Measurements from ENCODE around the gene KAZN.

Gene KAZN

GRCh38 chr1:14652840-14653239, 54.4 kb downstream of the KAZN start:
- no peaks in the 10 kb centered on the region for H3K36me3 ChIP-seq (ENCODE audit: control insufficient read depth in 1 of 2, insufficient read depth in 2 of 2, low read length in 2 of 2)
- H3K9ac ChIP-seq (ENCODE audit: low read length) = no peak overlapping the region
- H3K18ac ChIP-seq (ENCODE audit: low read length) = no peak overlapping the region
- H4K12ac ChIP-seq (ENCODE audit: low read depth, low read length) = no peak overlapping the region
- H3K4ac ChIP-seq (ENCODE audit: low read depth, low read length) = no peak overlapping the region
- WGBS (ENCODE audit: extremely low coverage, insufficient coverage, insufficient read length) = no CpG with 5 or more reads among the region's 3 CpGs
- no peak overlapping the region for H3K23ac ChIP-seq (ENCODE audit: low read length)
- no peak overlapping the region for H2BK12ac ChIP-seq (ENCODE audit: low read length)
- H4K8ac ChIP-seq (ENCODE audit: low read depth, low read length) = no peak overlapping the region
- no peak overlapping the region for H2AK5ac ChIP-seq (ENCODE audit: low read length)
- peaks cover 2 to 9% of the 10 kb centered on the region in 2 experiments for H3K4me1 ChIP-seq (ENCODE audit: control insufficient read depth in 1 of 2, insufficient read depth in 2 of 2, low read length in 2 of 2)
- no peak overlapping the region for H3K27ac ChIP-seq (ENCODE audit: low read depth, low read length)
- no peaks in the 10 kb centered on the region for H3K27me3 ChIP-seq (ENCODE audit: insufficient read depth, low read length)
- no peak for DNase-seq
- no peak overlapping the region for H2AFZ ChIP-seq (ENCODE audit: insufficient read depth, low read length, poor library complexity)
- no peak overlapping the region for H4K91ac ChIP-seq (ENCODE audit: low read depth, low read length)
- H3K14ac ChIP-seq (ENCODE audit: low read length) = no peak overlapping the region
- no peak overlapping the region for H2BK120ac ChIP-seq (ENCODE audit: insufficient read depth, low read length, poor library complexity)
- peaks cover 3% of the 10 kb centered on the region for H3K79me2 ChIP-seq (ENCODE audit: control insufficient read depth, insufficient read depth, low read length, poor library complexity)
- H3K9me3 ChIP-seq (ENCODE audit: insufficient read depth, low read depth, low read length) = no peaks in the 10 kb centered on the region
- H3K4me3 ChIP-seq (ENCODE audit: low read depth, low read length) = no peak overlapping the region
- H3K4me2 ChIP-seq (ENCODE audit: low read length) = no peak overlapping the region
- no peak overlapping the region for H2BK5ac ChIP-seq (ENCODE audit: low read depth, low read length, poor library complexity)
- no peaks in the 10 kb centered on the region for H3K79me1 ChIP-seq (ENCODE audit: low read length)

- Histone ChIP-seq H3K27ac (ENCODE audit: low read depth, low read length) (no peak overlapping the region), H3K9ac (ENCODE audit: low read length) (no peak overlapping the region), H3K23ac (ENCODE audit: low read length) (no peak overlapping the region), H2BK5ac (ENCODE audit: low read depth, low read length, poor library complexity) (no peak overlapping the region), H3K9me3 (ENCODE audit: insufficient read depth, low read depth, low read length) (no peaks in the 10 kb centered on the region), H3K27me3 (ENCODE audit: insufficient read depth, low read length) (no peaks in the 10 kb centered on the region), H4K12ac (ENCODE audit: low read depth, low read length) (no peak overlapping the region), H3K79me1 (ENCODE audit: low read length) (no peaks in the 10 kb centered on the region), H4K8ac (ENCODE audit: low read depth, low read length) (no peak overlapping the region), H3K4me2 (ENCODE audit: low read length) (no peak overlapping the region), H3K36me3 (ENCODE audit: control insufficient read depth in 1 of 2, insufficient read depth in 2 of 2, low read length in 2 of 2) (no peaks in the 10 kb centered on the region), H2AFZ (ENCODE audit: insufficient read depth, low read length, poor library complexity) (no peak overlapping the region), H2BK120ac (ENCODE audit: insufficient read depth, low read length, poor library complexity) (no peak overlapping the region), H3K4me3 (ENCODE audit: low read depth, low read length) (no peak overlapping the region), H2BK12ac (ENCODE audit: low read length) (no peak overlapping the region), H4K91ac (ENCODE audit: low read depth, low read length) (no peak overlapping the region), H3K4me1 (ENCODE audit: control insufficient read depth in 1 of 2, insufficient read depth in 2 of 2, low read length in 2 of 2) (peaks cover 2 to 9% of the 10 kb centered on the region in 2 experiments), H3K14ac (ENCODE audit: low read length) (no peak overlapping the region), H3K4ac (ENCODE audit: low read depth, low read length) (no peak overlapping the region), H2AK5ac (ENCODE audit: low read length) (no peak overlapping the region), H3K18ac (ENCODE audit: low read length) (no peak overlapping the region), H3K79me2 (ENCODE audit: control insufficient read depth, insufficient read depth, low read length, poor library complexity) (peaks cover 3% of the 10 kb centered on the region)
- WGBS (ENCODE audit: extremely low coverage, insufficient coverage, insufficient read length) = no CpG with 5 or more reads among the region's 8 CpGs
- DNase-seq = no peak
These were observed 55.0 kb downstream of the KAZN start for GRCh38 chr1:14653461-14653960.

DNA sequence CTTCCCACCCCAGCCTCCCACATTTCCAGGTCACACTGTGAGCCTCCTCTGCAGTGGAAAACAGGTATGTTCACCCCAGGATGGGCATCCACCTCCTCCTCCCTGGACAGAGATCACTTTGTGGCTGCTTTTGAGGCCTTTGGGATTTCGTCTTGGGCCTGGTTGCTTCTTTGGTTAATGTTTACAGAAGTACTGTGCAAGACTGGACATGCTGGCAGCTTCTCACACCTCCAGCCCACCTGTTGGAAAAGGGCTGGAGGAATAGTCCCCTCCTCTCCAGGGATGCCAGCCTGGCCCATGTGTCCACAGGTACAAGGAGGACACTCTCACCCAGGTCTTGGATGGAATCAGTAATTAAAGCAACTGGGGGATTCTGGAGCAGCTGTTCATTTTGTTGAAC, 56.1 kb downstream of the KAZN start:
- no peak overlapping the region for H3K18ac ChIP-seq (ENCODE audit: low read length)
- no peak overlapping the region for H2BK5ac ChIP-seq (ENCODE audit: low read depth, low read length, poor library complexity)
- no peak overlapping the region for H3K9ac ChIP-seq (ENCODE audit: low read length)
- H3K36me3 ChIP-seq (ENCODE audit: control insufficient read depth in 1 of 2, insufficient read depth in 2 of 2, low read length in 2 of 2) = no peaks in the 10 kb centered on the region
- no peak overlapping the region for H2AK5ac ChIP-seq (ENCODE audit: low read length)
- no peak overlapping the region for H3K14ac ChIP-seq (ENCODE audit: low read length)
- no peaks in the 10 kb centered on the region for H3K79me1 ChIP-seq (ENCODE audit: low read length)
- H2AFZ ChIP-seq (ENCODE audit: insufficient read depth, low read length, poor library complexity) = no peak overlapping the region
- no peak overlapping the region for H3K23ac ChIP-seq (ENCODE audit: low read length)
- no peaks in the 10 kb centered on the region for H3K9me3 ChIP-seq (ENCODE audit: insufficient read depth, low read depth, low read length)
- H3K4me1 ChIP-seq (ENCODE audit: control insufficient read depth in 1 of 2, insufficient read depth in 2 of 2, low read length in 2 of 2) = peaks cover 2 to 4% of the 10 kb centered on the region in 2 experiments
- H3K4ac ChIP-seq (ENCODE audit: low read depth, low read length) = no peak overlapping the region
- no CpG with 5 or more reads among the region's 1 CpG for WGBS (ENCODE audit: extremely low coverage, insufficient coverage, insufficient read length)
- H2BK120ac ChIP-seq (ENCODE audit: insufficient read depth, low read length, poor library complexity) = no peak overlapping the region
- peaks cover 3% of the 10 kb centered on the region for H3K79me2 ChIP-seq (ENCODE audit: control insufficient read depth, insufficient read depth, low read length, poor library complexity)
- no peak overlapping the region for H4K91ac ChIP-seq (ENCODE audit: low read depth, low read length)
- no peak overlapping the region for H4K8ac ChIP-seq (ENCODE audit: low read depth, low read length)
- no peak overlapping the region for H3K27ac ChIP-seq (ENCODE audit: low read depth, low read length)
- no peak overlapping the region for H3K4me2 ChIP-seq (ENCODE audit: low read length)
- DNase-seq = no peak
- no peaks in the 10 kb centered on the region for H3K27me3 ChIP-seq (ENCODE audit: insufficient read depth, low read length)
- H3K4me3 ChIP-seq (ENCODE audit: low read depth, low read length) = no peak overlapping the region
- no peak overlapping the region for H2BK12ac ChIP-seq (ENCODE audit: low read length)
- no peak overlapping the region for H4K12ac ChIP-seq (ENCODE audit: low read depth, low read length)

- no peak overlapping the region for H3K4ac ChIP-seq (ENCODE audit: low read depth, low read length)
- no peak overlapping the region for H4K91ac ChIP-seq (ENCODE audit: low read depth, low read length)
- no peak overlapping the region for H2BK120ac ChIP-seq (ENCODE audit: insufficient read depth, low read length, poor library complexity)
- no peak overlapping the region for H3K4me2 ChIP-seq (ENCODE audit: low read length)
- DNase-seq = no peak
- no peak overlapping the region for H3K27ac ChIP-seq (ENCODE audit: low read depth, low read length)
- H3K4me1 ChIP-seq (ENCODE audit: control insufficient read depth in 1 of 2, insufficient read depth in 2 of 2, low read length in 2 of 2) = peaks cover under 1 to 4% of the 10 kb centered on the region in 2 experiments
- H2AK5ac ChIP-seq (ENCODE audit: low read length) = no peak overlapping the region
- no peaks in the 10 kb centered on the region for H3K27me3 ChIP-seq (ENCODE audit: insufficient read depth, low read length)
- WGBS (ENCODE audit: extremely low coverage, insufficient coverage, insufficient read length) = no CpG with 5 or more reads among the region's 7 CpGs
- H3K79me1 ChIP-seq (ENCODE audit: low read length) = no peaks in the 10 kb centered on the region
- no peak overlapping the region for H4K12ac ChIP-seq (ENCODE audit: low read depth, low read length)
- no peaks in the 10 kb centered on the region for H3K9me3 ChIP-seq (ENCODE audit: insufficient read depth, low read depth, low read length)
- H3K79me2 ChIP-seq (ENCODE audit: control insufficient read depth, insufficient read depth, low read length, poor library complexity) = peaks cover 3% of the 10 kb centered on the region
- no peak overlapping the region for H3K4me3 ChIP-seq (ENCODE audit: low read depth, low read length)
- no peak overlapping the region for H2BK5ac ChIP-seq (ENCODE audit: low read depth, low read length, poor library complexity)
- H3K14ac ChIP-seq (ENCODE audit: low read length) = no peak overlapping the region
- no peak overlapping the region for H2AFZ ChIP-seq (ENCODE audit: insufficient read depth, low read length, poor library complexity)
- H4K8ac ChIP-seq (ENCODE audit: low read depth, low read length) = no peak overlapping the region
- no peaks in the 10 kb centered on the region for H3K36me3 ChIP-seq (ENCODE audit: control insufficient read depth in 1 of 2, insufficient read depth in 2 of 2, low read length in 2 of 2)
- no peak overlapping the region for H3K18ac ChIP-seq (ENCODE audit: low read length)
- H3K9ac ChIP-seq (ENCODE audit: low read length) = no peak overlapping the region
- no peak overlapping the region for H3K23ac ChIP-seq (ENCODE audit: low read length)
- H2BK12ac ChIP-seq (ENCODE audit: low read length) = no peak overlapping the region
These were observed 56.9 kb downstream of the KAZN start for GRCh38 chr1:14655385-14655784.
